IPS-15b (cell line): ENCODE results near the gene PHRF1.

Experiments used
- H3K27me3 ChIP-seq: one replicate; pipeline ENCODE4 v1.6.1; 2013; ENCODE audit warnings: low read length; ENCODE audit not compliant: control insufficient read depth, insufficient read depth
- H3K36me3 ChIP-seq: one replicate; pipeline ENCODE4 v1.6.1; 2013; ENCODE audit warnings: low read length; ENCODE audit not compliant: control insufficient read depth, insufficient read depth
- H3K4me1 ChIP-seq: one replicate; pipeline ENCODE4 v1.6.1; 2013; ENCODE audit warnings: mild to moderate bottlenecking, low read length; ENCODE audit not compliant: control insufficient read depth, insufficient read depth
- H3K4me3 ChIP-seq: one replicate; pipeline ENCODE4 v1.5.1; 2013; ENCODE audit warnings: low read depth, low read length
- H3K9ac ChIP-seq: one replicate; pipeline ENCODE4 v1.6.1; 2013; ENCODE audit warnings: low read depth, mild to moderate bottlenecking, low read length
- H3K9me3 ChIP-seq: one replicate; pipeline ENCODE4 v1.6.1; 2013; ENCODE audit warnings: mild to moderate bottlenecking, low read length; ENCODE audit not compliant: control insufficient read depth, insufficient read depth

The PHRF1 gene

DNA sequence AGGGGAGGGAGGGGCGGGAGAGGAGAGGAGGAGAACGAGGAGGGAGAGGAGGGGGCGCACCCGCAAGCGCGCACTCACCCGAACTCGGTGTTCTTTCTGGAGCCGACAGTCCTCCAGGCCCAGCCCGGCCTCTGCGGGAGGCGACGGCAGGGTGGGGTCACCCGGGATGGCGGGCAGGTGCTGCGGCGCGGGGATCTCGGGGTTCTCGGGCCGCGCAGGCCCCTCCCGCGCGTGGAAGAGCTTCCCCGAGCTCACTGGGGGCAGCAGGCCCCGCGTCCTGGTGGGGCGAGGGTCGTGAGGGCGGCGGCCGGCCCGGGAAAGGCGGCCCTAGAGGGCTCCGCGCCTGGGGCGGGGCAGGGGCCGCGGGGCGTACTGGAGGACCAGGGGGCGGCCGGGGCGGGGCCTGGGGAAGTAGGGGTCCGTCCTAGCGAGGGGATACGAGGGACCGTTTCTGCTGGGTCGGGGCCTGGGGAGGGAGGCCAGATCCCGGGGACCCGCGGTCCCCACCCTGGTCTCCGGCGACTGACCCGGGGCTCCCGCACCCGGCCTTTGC, 21.0 kb upstream of the PHRF1 start:
- Histone ChIP-seq H3K4me1 (no peaks in the 10 kb centered on the region), H3K36me3 (no peaks in the 10 kb centered on the region), H3K9me3 (no peaks in the 10 kb centered on the region), H3K9ac (peak overlapping the region; percentile 60), H3K4me3 (peak overlapping the region; percentile 52), H3K27me3 (peaks cover 17% of the 10 kb centered on the region)

DNA sequence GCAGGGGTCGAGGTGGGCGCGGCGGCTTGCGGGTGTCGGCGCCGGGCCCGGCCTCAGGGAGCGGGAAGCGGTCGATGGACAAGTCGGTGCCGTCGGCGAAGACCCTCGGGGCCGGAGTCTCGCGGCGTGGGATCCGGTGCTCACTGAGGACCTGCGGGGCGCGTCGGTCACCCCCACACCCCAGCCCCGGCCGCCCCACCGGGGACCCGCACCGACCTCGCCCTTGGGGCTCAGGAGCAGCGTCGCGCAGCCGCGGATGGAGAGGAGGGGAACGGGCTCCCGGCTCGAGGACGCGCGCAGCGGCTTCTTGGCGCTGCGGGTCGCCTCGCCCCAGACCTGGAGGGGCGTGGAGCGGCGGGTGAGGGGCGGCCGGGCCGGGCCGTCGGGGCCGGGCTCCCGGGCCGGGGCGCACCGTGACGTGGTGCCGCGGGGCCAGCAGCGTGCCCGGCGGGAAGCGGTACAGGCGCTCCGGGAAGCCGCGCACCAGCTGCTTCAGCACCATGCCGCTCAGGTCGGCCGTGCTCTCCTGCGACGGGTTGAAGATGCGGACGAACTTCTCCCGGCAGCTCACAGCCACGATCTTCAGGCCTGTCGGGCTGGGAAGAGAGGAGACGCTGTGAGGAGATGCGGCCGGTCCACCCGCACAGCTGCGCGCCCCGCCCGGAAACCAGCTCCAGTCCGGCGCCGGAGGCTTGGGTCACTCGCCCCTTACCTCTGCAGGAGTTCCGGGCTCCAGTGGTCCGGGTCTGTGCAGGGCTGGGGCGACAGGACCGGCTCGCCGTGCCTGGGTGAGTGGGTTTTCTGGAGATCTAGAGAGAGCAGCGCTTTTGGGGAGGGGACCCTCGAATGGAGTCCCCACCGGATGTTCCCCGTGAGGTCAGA, 20.2 kb upstream of the PHRF1 start:
- peaks cover 17% of the 10 kb centered on the region for H3K27me3 ChIP-seq
- H3K36me3 ChIP-seq, result no peaks in the 10 kb centered on the region
- H3K9ac ChIP-seq, result no peak overlapping the region
- no peaks in the 10 kb centered on the region for H3K9me3 ChIP-seq
- peak overlapping the region; percentile 52 for H3K4me3 ChIP-seq
- H3K4me1 ChIP-seq, result no peaks in the 10 kb centered on the region

DNA sequence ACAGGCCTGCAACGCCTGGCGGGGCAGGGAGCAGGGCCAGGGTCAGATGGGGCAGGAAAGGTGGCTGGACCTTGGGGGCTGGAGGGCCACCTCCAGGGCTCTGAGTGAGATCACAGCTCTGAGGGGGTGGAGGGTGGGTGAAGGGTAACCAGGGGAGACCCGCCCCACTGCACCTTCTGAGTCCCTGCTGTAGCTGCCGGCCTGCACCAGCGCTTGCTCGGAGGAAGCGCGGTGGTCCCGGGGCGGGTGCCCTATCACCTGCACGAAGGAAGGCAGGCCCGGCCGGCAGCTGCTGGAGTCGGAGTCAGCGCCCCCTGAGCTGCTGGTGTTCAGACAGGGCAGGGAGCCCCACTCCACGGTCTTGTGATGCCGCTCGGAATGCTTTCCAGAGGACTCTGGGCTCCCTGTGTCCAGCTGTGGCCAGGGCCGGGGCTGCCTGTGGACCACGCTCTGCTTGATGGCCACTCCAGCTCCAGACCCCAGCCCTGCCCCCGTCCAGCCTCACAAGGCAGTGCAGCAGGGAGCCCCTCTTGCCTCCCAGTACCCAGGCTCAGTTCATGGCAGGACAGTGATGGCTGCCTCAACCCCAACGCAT, 19.5 kb upstream of the PHRF1 start:
- Histone ChIP-seq H3K9ac (no peak overlapping the region), H3K36me3 (no peaks in the 10 kb centered on the region), H3K9me3 (no peaks in the 10 kb centered on the region), H3K27me3 (peaks cover 17% of the 10 kb centered on the region), H3K4me3 (peak overlapping the region; percentile 52), H3K4me1 (peaks cover under 1% of the 10 kb centered on the region)

DNA sequence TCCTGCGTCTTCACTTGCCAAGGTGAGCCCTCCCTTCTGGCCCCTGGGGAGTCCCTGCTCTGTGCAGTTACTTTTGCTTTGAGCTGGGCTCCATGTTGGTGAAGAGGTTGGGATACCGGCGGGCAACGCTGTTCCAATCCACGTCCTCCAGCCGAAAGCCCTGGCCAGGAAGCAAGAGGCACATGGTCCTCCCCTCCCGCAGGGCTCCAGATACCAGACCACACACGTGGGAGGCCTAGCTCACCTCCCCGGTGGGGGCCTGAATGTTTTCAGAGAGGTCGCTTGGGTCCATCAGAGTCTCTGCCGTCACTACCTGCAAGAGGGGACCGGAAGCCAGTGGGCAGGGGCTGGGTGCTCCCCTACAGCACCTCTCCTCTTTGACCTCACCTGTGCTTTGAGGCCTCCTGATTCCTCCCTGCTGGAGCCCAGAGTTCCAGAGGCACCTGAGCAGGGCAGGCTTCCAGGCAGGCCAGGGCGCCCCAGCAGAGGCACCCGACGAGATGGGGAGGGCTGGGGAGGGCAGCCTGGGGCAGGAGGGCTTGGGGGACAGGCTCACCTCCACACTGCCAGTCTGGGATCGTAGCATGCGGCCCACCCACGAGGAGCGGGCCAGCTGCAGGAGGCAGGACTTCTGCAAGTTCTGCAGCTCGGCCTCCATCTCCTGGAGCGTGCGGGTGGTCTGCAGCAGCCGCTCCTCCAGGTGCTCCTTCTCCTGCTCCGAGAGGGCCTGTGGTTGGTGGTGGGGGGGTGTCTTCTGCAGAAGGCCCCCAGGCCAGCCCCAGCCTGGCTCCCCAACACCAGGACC, 18.7 kb upstream of the PHRF1 start:
- H3K36me3 ChIP-seq, result peaks cover 6% of the 10 kb centered on the region
- H3K9ac ChIP-seq, result no peak overlapping the region
- H3K4me3 ChIP-seq, result no peak overlapping the region
- H3K27me3 ChIP-seq, result peaks cover 17% of the 10 kb centered on the region
- H3K4me1 ChIP-seq, result peaks cover 2% of the 10 kb centered on the region
- no peaks in the 10 kb centered on the region for H3K9me3 ChIP-seq

DNA sequence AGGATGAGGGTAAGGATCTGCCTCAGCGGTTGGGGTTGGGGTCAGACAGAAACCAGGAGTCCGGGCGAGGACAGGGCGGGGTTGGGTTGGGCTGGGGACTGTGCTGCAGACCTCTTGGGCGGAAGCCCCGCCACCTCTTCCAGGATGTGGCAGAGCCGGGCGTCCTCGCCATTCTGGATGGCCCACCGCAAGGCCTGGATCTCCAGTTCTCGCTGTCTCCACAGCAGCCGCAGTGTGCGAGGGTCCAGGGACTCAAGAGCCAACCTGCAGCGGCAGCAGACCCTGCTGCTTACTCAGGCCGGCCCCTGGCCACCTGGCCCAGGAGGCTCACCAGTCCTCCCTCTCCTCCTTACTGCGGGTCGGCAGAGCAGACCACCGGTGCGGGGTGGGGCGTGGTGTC, 17.8 kb upstream of the PHRF1 start:
- Histone ChIP-seq H3K9ac (no peak overlapping the region), H3K27me3 (peaks cover 17% of the 10 kb centered on the region)

DNA sequence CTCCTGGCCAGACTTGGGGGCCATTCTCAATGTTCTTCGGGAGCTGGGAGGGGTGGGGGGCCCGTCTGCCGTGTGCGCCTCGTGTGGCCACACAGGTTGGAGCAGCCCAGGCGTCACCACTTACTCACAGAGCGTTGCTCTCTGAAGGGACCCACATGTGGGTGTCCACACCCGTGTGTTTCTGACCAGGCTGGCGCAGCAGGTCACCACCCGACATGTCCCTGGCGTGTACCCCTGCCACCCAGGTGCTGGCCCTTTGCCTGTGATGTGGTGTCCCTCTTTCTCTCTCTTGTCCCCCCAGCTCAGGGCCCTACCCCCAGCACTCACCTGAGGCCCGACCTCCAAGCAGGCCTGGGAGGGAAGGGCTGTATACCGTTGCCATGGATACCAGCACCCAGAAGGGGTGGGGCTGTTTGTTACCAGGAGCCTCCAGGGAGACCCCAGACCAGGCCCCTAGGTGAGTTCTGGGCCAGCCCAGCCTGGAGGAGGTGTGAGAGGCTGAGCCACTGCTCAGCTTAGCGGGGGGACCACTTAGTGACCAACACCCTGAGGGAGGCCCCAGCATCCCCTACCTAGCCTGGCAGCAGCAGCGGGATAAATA, 17.1 kb upstream of the PHRF1 start:
- Histone ChIP-seq H3K36me3 (peaks cover 20% of the 10 kb centered on the region), H3K4me1 (peaks cover 2% of the 10 kb centered on the region), H3K4me3 (no peak overlapping the region), H3K27me3 (peaks cover 17% of the 10 kb centered on the region), H3K9ac (no peak overlapping the region), H3K9me3 (no peaks in the 10 kb centered on the region)

More for the DNA sequence above, 17.8 kb upstream of the PHRF1 start:
- Histone ChIP-seq H3K36me3 (peaks cover 16% of the 10 kb centered on the region), H3K9me3 (no peaks in the 10 kb centered on the region), H3K4me1 (peaks cover 2% of the 10 kb centered on the region), H3K4me3 (no peak overlapping the region)

DNA sequence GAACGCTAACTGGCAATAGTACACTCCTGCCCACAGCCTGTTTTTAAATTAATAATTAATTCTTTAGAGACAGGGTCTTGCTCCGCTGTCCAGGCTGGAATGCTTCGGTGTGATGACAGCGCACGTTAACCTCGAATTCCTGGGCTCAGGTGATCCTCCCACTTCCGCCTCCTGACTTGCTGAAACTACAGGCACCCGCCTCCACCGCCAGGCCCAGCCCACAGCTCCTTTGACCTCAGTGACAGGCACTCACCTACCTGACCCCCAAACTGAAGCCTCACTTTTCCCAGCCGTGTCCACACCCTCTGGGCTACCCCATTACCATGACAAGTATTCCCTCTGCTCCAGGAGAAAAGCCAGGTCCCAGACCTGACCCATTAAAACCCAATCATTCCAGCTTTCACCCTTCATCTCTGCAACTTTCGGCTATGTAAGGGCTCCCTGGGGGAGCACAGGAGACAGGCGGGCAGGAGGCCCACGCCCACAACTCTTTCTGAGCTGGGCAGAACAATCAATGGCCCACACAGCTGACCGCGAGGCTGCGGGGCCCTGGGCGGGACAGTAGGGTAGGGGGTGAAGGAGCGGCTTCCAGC, 16.5 kb upstream of the PHRF1 start:
- H3K36me3 ChIP-seq, result peaks cover 23% of the 10 kb centered on the region
- H3K9me3 ChIP-seq, result no peaks in the 10 kb centered on the region
- peaks cover 2% of the 10 kb centered on the region for H3K4me1 ChIP-seq
- H3K27me3 ChIP-seq, result peaks cover 17% of the 10 kb centered on the region
- peak overlapping the region; percentile 58 for H3K4me3 ChIP-seq
- H3K9ac ChIP-seq, result no peak overlapping the region

DNA sequence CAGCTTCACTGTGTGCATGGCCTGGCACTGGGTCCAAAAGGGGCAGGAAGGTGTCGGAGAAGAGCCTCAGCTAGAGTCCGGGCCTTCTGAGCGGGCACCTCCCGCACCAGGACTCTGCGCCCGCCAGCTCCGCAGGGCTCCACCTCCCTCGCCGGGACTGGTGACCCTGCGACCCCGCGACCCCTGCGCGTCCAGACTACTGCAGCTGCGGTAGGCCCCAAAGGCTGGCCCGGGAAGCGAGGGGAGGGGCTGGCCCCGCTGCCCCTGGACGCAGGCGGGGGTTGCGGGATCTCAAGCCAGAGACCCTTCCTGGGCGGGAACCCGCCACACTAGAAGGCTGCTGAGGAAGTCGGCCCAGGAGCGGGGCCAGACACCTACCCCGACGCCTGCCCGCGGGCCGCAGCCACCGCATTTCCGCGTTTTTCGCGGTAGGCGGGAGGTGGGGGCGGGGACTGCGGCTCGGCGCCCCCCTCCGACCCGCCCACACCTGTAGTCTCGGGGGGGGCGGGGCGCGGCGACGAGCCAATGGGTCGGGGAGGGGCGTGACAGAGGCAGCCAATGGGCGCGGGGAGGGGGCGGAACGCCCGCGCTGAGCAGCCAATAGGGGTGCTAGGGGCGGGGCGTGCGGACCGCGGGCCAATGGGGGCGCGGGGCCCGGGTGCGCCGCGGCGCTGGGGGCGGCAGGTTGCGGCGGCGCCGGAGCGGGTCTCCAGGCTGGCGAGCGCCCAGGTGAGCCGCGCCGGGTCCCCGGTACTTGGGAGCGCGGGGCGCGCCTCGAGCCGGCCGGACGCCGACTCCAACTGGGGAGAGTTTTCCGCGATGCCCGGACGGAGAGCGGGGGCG, 15.7 kb upstream of the PHRF1 start, which contains the start of the genes LMNTD2 and RASSF7:
Gene LMNTD2 (minus strand): TSS at position 434 of the 843 bp plus-strand sequence. CDS start 22 bp downstream, at position 412.
Gene RASSF7 (plus strand): TSS at position 666 of the 843 bp plus-strand sequence. CDS start 799 bp downstream, outside the sequence.
- peaks cover 17% of the 10 kb centered on the region for H3K27me3 ChIP-seq
- no peaks in the 10 kb centered on the region for H3K9me3 ChIP-seq
- H3K9ac ChIP-seq, result peak within 1 kb of the TSS; percentile 79
- H3K4me1 ChIP-seq, result peaks cover 3% of the 10 kb centered on the region
- peaks cover 23% of the 10 kb centered on the region for H3K36me3 ChIP-seq
- H3K4me3 ChIP-seq, result peak within 1 kb of the TSS; percentile 58

DNA sequence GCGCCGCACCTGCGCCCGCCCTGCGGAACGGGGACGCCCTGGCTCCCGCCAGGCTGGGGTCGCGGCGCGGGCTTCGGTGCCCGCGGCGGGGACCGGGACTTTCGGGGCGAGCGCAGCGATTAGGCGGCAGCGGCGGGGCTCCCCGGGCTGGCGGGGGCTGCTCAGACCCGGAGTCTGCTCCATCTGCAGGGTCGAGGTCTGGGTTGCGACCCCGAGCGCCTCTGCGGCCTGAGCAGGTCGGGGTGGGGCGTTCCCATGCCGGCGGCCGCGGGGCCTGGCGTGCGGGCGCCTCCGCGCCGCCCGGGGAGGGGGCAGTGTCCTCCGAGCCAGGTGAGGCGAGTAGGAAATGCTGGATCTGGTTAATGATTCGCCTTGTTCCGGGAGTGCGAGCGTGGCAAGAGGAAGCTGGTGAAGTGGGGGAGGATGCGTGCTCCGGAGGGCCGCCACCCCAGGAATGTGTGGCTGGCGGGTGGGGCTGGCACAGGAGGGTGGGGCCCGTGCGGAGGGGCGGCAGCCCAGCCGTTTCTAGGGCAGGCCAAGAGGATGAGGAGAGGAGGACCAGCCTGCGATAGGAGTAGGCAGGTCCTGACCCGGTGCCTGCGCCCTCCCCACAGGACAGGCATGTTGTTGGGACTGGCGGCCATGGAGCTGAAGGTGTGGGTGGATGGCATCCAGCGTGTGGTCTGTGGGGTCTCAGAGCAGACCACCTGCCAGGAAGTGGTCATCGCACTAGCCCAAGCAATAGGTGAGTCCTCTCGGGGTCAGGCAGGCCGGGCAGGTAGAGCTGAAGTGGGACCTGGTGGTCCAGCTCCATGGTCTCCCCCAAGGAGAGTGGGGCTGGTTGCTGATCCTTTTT, 14.9 kb upstream of the PHRF1 start:
- H3K4me3 ChIP-seq, result peak overlapping the region; percentile 50
- H3K4me1 ChIP-seq, result peaks cover 9% of the 10 kb centered on the region
- H3K36me3 ChIP-seq, result peaks cover 23% of the 10 kb centered on the region
- H3K27me3 ChIP-seq, result peaks cover 14% of the 10 kb centered on the region
- peak overlapping the region; percentile 79 for H3K9ac ChIP-seq
- no peaks in the 10 kb centered on the region for H3K9me3 ChIP-seq
